H1 (cell line): ENCODE results near the gene ALLC. TPM values are rescaled to one million over a fixed set of nuclear protein-coding genes. Genes with fewer than 3 reads are reported as not detected.

Experiments
- CREB1 ChIP-seq: IDR thresholded peaks from 2 replicates; pipeline ENCODE4 v1.6.1; 2012; ENCODE audit warnings: inconsistent platforms
- CTBP2 ChIP-seq: IDR thresholded peaks from 2 replicates; pipeline ENCODE4 v1.7.0; 2011; ENCODE audit warnings: borderline replicate concordance, mild to moderate bottlenecking, moderate library complexity, mixed read lengths, low read length; ENCODE audit not compliant: insufficient read depth, insufficient read length
- GTF2F1 ChIP-seq: IDR thresholded peaks from 2 replicates; pipeline ENCODE4 v1.6.1; 2012; ENCODE audit warnings: low read depth, low read length, improper control_type of control experiment, borderline replicate concordance
- RFX5 ChIP-seq: IDR thresholded peaks from 2 replicates; pipeline ENCODE4 v1.6.1; 2011; ENCODE audit warnings: low read depth, low read length, improper control_type of control experiment, borderline replicate concordance
- RXRA ChIP-seq: IDR thresholded peaks from 2 replicates; pipeline ENCODE4 v1.6.1; 2011; ENCODE audit warnings: low read depth, mild to moderate bottlenecking, low read length, moderate library complexity; ENCODE audit not compliant: insufficient read depth
- SAP30 ChIP-seq: fragments of 300-600 bp; sonication (generic); IDR thresholded peaks from 2 replicates; pipeline ENCODE4 v1.7.1; 2012; ENCODE audit warnings: low read length, moderate library complexity, mild to moderate bottlenecking, inconsistent platforms; ENCODE audit not compliant: insufficient read depth, insufficient replicate concordance
- SIX5 ChIP-seq: IDR thresholded peaks from 2 replicates; pipeline ENCODE4 v1.6.1; 2011; ENCODE audit warnings: mild to moderate bottlenecking, low read depth, low read length
- polyA plus RNA-seq, 7 experiments: library from polyadenylated mRNA; depleted of rRNA in 3 of 7; stranded (reverse) in 5 of 7; unstranded in 2 of 7; fragments of >200 nt in 5 of 7; fragments of 200-250 nt in 2 of 7; gene quantifications; 1 replicate in 5 of 7; 2 replicates in 1 of 7; 4 replicates in 1 of 7; pipeline versions ENCODE4 v1.2.1 to v1.2.3, GENCODE V29; 2011 to 2013; ENCODE audit warnings: missing spikeins in 2 of 7, mixed read lengths in 2 of 7
- total RNA-seq: library from RNA; stranded (reverse); fragmentation: NEBNext Ultra II Directional; extraction: Animal tissue kit (Norgen Biotek cat#: 25700); gene quantifications from 2 replicates; pipeline ENCODE4 v1.2.1, GENCODE V29; 2021
- TF ChIP-seq, protein P1 (sequence below): fragments of 300-600 bp; sonication (generic); IDR thresholded peaks from 2 replicates; pipeline ENCODE4 v1.7.1; 2012; ENCODE audit warnings: low read length, moderate library complexity, mild to moderate bottlenecking, inconsistent platforms; ENCODE audit not compliant: insufficient replicate concordance
- TF ChIP-seq, protein P2 (sequence below): IDR thresholded peaks from 2 replicates; pipeline ENCODE4 v1.6.1; 2012; ENCODE audit warnings: inconsistent platforms

The ALLC gene
- total and polyA plus RNA-seq, 2 of the 8 experiments (the other 6 are each of a cell fraction or from before 2014, with no cell fraction given): not detected

DNA sequence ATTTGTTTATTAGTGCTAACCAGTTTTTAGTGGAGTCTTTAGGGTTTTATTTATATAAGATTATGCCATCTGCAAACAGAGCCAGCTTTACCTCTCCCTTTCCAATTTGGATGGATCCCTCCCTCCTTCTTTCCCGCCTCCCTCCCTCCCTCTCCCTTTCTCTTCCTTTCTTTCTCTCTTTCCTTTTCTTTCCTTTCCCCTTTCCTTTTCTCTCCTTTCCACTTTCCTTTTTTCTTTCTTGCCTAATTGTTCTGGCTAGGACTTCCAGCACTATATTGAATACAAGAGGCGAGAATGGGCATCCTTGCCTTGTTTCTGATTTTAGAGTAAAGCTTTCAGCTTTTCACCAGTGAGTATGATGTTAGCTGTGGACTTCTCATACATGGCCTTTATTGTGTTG, 39.0 kb upstream of the ALLC start (continued):
- TF ChIP-seq, protein P1, sequence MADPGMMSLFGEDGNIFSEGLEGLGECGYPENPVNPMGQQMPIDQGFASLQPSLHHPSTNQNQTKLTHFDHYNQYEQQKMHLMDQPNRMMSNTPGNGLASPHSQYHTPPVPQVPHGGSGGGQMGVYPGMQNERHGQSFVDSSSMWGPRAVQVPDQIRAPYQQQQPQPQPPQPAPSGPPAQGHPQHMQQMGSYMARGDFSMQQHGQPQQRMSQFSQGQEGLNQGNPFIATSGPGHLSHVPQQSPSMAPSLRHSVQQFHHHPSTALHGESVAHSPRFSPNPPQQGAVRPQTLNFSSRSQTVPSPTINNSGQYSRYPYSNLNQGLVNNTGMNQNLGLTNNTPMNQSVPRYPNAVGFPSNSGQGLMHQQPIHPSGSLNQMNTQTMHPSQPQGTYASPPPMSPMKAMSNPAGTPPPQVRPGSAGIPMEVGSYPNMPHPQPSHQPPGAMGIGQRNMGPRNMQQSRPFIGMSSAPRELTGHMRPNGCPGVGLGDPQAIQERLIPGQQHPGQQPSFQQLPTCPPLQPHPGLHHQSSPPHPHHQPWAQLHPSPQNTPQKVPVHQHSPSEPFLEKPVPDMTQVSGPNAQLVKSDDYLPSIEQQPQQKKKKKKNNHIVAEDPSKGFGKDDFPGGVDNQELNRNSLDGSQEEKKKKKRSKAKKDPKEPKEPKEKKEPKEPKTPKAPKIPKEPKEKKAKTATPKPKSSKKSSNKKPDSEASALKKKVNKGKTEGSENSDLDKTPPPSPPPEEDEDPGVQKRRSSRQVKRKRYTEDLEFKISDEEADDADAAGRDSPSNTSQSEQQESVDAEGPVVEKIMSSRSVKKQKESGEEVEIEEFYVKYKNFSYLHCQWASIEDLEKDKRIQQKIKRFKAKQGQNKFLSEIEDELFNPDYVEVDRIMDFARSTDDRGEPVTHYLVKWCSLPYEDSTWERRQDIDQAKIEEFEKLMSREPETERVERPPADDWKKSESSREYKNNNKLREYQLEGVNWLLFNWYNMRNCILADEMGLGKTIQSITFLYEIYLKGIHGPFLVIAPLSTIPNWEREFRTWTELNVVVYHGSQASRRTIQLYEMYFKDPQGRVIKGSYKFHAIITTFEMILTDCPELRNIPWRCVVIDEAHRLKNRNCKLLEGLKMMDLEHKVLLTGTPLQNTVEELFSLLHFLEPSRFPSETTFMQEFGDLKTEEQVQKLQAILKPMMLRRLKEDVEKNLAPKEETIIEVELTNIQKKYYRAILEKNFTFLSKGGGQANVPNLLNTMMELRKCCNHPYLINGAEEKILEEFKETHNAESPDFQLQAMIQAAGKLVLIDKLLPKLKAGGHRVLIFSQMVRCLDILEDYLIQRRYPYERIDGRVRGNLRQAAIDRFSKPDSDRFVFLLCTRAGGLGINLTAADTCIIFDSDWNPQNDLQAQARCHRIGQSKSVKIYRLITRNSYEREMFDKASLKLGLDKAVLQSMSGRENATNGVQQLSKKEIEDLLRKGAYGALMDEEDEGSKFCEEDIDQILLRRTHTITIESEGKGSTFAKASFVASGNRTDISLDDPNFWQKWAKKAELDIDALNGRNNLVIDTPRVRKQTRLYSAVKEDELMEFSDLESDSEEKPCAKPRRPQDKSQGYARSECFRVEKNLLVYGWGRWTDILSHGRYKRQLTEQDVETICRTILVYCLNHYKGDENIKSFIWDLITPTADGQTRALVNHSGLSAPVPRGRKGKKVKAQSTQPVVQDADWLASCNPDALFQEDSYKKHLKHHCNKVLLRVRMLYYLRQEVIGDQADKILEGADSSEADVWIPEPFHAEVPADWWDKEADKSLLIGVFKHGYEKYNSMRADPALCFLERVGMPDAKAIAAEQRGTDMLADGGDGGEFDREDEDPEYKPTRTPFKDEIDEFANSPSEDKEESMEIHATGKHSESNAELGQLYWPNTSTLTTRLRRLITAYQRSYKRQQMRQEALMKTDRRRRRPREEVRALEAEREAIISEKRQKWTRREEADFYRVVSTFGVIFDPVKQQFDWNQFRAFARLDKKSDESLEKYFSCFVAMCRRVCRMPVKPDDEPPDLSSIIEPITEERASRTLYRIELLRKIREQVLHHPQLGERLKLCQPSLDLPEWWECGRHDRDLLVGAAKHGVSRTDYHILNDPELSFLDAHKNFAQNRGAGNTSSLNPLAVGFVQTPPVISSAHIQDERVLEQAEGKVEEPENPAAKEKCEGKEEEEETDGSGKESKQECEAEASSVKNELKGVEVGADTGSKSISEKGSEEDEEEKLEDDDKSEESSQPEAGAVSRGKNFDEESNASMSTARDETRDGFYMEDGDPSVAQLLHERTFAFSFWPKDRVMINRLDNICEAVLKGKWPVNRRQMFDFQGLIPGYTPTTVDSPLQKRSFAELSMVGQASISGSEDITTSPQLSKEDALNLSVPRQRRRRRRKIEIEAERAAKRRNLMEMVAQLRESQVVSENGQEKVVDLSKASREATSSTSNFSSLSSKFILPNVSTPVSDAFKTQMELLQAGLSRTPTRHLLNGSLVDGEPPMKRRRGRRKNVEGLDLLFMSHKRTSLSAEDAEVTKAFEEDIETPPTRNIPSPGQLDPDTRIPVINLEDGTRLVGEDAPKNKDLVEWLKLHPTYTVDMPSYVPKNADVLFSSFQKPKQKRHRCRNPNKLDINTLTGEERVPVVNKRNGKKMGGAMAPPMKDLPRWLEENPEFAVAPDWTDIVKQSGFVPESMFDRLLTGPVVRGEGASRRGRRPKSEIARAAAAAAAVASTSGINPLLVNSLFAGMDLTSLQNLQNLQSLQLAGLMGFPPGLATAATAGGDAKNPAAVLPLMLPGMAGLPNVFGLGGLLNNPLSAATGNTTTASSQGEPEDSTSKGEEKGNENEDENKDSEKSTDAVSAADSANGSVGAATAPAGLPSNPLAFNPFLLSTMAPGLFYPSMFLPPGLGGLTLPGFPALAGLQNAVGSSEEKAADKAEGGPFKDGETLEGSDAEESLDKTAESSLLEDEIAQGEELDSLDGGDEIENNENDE: no peak
- TF ChIP-seq CTBP2 (no peak), SIX5 (no peak), SAP30 (no peak), GTF2F1 (no peak), RXRA (no peak), CREB1 (no peak), RFX5 (no peak)
- TF ChIP-seq, protein P2, sequence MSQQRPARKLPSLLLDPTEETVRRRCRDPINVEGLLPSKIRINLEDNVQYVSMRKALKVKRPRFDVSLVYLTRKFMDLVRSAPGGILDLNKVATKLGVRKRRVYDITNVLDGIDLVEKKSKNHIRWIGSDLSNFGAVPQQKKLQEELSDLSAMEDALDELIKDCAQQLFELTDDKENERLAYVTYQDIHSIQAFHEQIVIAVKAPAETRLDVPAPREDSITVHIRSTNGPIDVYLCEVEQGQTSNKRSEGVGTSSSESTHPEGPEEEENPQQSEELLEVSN: no peak
